GM23248 (cell line): ENCODE results near the gene TMEM121. TPM values are rescaled to one million over a fixed set of nuclear protein-coding genes. Genes with fewer than 3 reads are reported as not detected.
A peak's percentile ranks its signal among the peaks of the same experiment; 100 is the strongest.

ENCODE experiments used
- DNase-seq: peaks from one replicate; pipeline ENCODE4 v3.0.0-alpha.2; 2015
- H2AFZ ChIP-seq: fragments of 200-600 bp; sonication (generic); 2 replicates; pipeline ENCODE4 v1.6.1; 2016; ENCODE audit warnings: antibody characterized with exemption
- H3F3A ChIP-seq: fragments of 200-600 bp; sonication (generic); 2 replicates; pipeline ENCODE4 v1.6.1; 2016; ENCODE audit warnings: mild to moderate bottlenecking, antibody characterized with exemption, mixed run types; ENCODE audit not compliant: insufficient read depth
- H3K27ac ChIP-seq: fragments of 200-600 bp; sonication (generic); 2 replicates; pipeline ENCODE4 v1.5.1; 2016; ENCODE audit warnings: mild to moderate bottlenecking
- H3K27me3 ChIP-seq: fragments of 200-600 bp; sonication (generic); replicated peaks from 2 replicates; pipeline ENCODE4 v1.6.1; 2016; ENCODE audit warnings: mild to moderate bottlenecking; ENCODE audit not compliant: insufficient read depth
- H3K36me3 ChIP-seq: fragments of 200-600 bp; sonication (generic); 2 replicates; pipeline ENCODE4 v1.6.1; 2016; ENCODE audit warnings: low read depth, mild to moderate bottlenecking
- H3K4me1 ChIP-seq: fragments of 200-600 bp; sonication (generic); 2 replicates; pipeline ENCODE4 v1.6.1; 2016; ENCODE audit warnings: mild to moderate bottlenecking; ENCODE audit not compliant: insufficient read depth
- H3K4me2 ChIP-seq: fragments of 200-600 bp; sonication (generic); one replicate; pipeline ENCODE4 v1.6.1; 2016; ENCODE audit warnings: mild to moderate bottlenecking; ENCODE audit not compliant: unreplicated experiment
- H3K4me3 ChIP-seq: fragments of 200-600 bp; sonication (generic); 2 replicates; pipeline ENCODE4 v1.5.1; 2016; ENCODE audit warnings: mild to moderate bottlenecking
- H3K79me2 ChIP-seq: fragments of 200-600 bp; sonication (generic); 2 replicates; pipeline ENCODE4 v1.6.1; 2016; ENCODE audit warnings: mild to moderate bottlenecking; ENCODE audit not compliant: insufficient read depth
- H3K9ac ChIP-seq: fragments of 200-600 bp; sonication (generic); 2 replicates; pipeline ENCODE4 v1.6.1; 2016; ENCODE audit warnings: mild to moderate bottlenecking
- H3K9me2 ChIP-seq: fragments of 200-600 bp; sonication (generic); 2 replicates; pipeline ENCODE4 v1.6.1; 2016; ENCODE audit warnings: mixed run types, mild to moderate bottlenecking, moderate library complexity; ENCODE audit not compliant: insufficient read depth
- H3K9me3 ChIP-seq: fragments of 200-600 bp; sonication (generic); one replicate; pipeline ENCODE4 v1.6.1; 2017; ENCODE audit warnings: low read depth
- H4K20me1 ChIP-seq: fragments of 200-600 bp; sonication (generic); 2 replicates; pipeline ENCODE4 v1.6.0; 2016; ENCODE audit not compliant: insufficient read depth
- EZH2 ChIP-seq: fragments of 200-600 bp; sonication (generic); IDR thresholded peaks from 2 replicates; pipeline ENCODE4 v1.6.1; 2018; ENCODE audit warnings: antibody characterized with exemption, mild to moderate bottlenecking; ENCODE audit not compliant: insufficient read depth, poor library complexity, severe bottlenecking
- EZH2phosphoT487 ChIP-seq: fragments of 200-600 bp; sonication (generic); IDR thresholded peaks from 2 replicates; pipeline ENCODE4 v1.6.1; 2018; ENCODE audit warnings: antibody characterized with exemption, moderate library complexity, mild to moderate bottlenecking, low read depth; ENCODE audit not compliant: insufficient read depth
- WGBS, 2 experiments: methylation state at CpG; one replicate each; pipeline ENCODE4 v1.1.6; 2015 to 2017; ENCODE audit warnings: low lambda C conversion rate in 2 of 2, low coverage in 1 of 2; ENCODE audit errors: missing lambda C conversion rate in 2 of 2; 5-methylcytosine and 5-hydroxymethylcytosine counted together
- in situ Hi-C: fragments of 300-500 bp; cut with MboI; formaldehyde crosslinking; loops from 2 replicates; pipeline ENCODE4 v1.15.0; 2020
- polyA plus RNA-seq: library from polyadenylated mRNA; unstranded; fragments of >200 nt; fragmentation: Nextera tagmentation; extraction: Ambion mirVana; gene quantifications from 2 replicates; pipeline ENCODE4 v1.2.1, GENCODE V29; 2016
- total RNA-seq: library from RNA; depleted of rRNA; stranded (reverse); fragments of >200 nt; shearing (Covaris generic); gene quantifications from 2 replicates; pipeline ENCODE4 v1.2.3, GENCODE V29; 2014

Gene TMEM121
- total and polyA plus RNA-seq, 2 experiments from 2014 or later = 5.8 to 11.1 TPM

DNA sequence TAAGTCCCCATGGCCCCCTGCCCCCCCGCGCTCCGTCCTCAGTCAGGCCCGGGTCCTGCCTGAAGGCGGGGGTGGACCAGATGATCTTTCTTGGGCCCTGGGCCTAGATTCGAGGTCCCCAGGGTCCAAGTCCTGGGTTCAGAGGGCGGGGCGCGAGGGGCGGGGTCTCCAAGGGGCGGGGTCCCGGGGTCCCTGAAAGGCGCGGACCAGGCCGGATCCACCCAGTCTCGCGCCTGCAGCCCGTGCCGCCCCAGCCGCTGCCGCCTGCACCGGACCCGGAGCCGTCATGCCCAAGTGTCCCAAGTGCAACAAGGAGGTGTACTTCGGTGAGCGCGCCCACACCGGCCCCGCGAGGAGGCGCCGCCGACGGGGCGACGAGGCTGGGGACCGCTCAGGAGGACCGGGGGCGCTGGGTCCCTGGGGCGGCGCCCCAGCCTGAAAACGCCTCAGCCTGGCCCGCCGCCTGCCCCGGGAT is 39.4 kb upstream of the TMEM121 start:
- peak overlapping the region; percentile 23 for H3K4me3 ChIP-seq
- DNase-seq = no peak
- in situ Hi-C loops = no loop called here
- H4K20me1 ChIP-seq = no peaks in the 10 kb centered on the region
- H2AFZ ChIP-seq = 0 out of 2 replicates have a peak overlapping the region, but pooled peaks have one; percentile 23
- H3K9me3 ChIP-seq = no peaks in the 10 kb centered on the region
- no peaks in the 10 kb centered on the region for H3K9me2 ChIP-seq
- H3K27me3 ChIP-seq = peaks cover 17% of the 10 kb centered on the region
- H3K9ac ChIP-seq = peak overlapping the region; percentile 39
- peaks cover 18% of the 10 kb centered on the region for H3K4me1 ChIP-seq
- WGBS, 2 experiments = 1 to 3% methylated on average over 27 to 29 of the region's 45 CpGs
- H3F3A ChIP-seq = no peaks in the 10 kb centered on the region
- H3K4me2 ChIP-seq = peak overlapping the region; percentile 8
- no peak overlapping the region for H3K27ac ChIP-seq
- H3K79me2 ChIP-seq = no peaks in the 10 kb centered on the region
- TF ChIP-seq EZH2phosphoT487 (no peak), EZH2 (peak; percentile 76)
- H3K36me3 ChIP-seq = no peaks in the 10 kb centered on the region

DNA sequence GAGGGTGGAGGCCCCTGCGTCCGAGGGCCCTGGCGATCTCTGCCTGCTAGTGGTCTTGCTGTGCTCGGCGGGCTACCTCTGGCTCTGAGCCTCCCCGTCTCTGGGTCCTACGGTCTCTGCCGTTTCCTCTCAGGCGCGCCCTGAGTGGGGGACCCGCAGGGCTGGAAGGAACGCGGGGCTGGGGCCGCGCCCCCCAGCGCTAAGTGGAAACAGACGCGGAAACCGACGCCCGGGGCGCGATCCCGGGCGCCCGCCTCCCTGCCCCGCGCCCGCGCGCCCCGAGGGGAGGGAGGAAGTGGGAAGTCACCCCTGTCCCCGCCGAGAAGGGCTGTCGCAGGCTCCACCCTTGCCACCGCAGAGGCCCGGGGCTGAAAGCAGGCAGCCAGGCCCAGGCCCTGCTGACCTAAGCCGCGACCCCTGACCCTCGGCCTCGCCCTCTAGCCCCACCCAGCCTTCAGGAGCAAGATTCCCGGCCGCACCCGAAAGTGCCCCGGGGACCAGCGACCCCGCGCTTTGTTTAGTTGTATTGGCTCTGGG is 38.9 kb upstream of the TMEM121 start:
- WGBS, 2 experiments = 4% methylated on average over 19 to 27 of the region's 48 CpGs
- H3K4me2 ChIP-seq = peak overlapping the region; percentile 8
- no peak for DNase-seq
- in situ Hi-C loops = no loop called here
- H3K79me2 ChIP-seq = no peaks in the 10 kb centered on the region
- H3K9me3 ChIP-seq = no peaks in the 10 kb centered on the region
- H3K4me1 ChIP-seq = peaks cover 13% of the 10 kb centered on the region
- peaks cover 17% of the 10 kb centered on the region for H3K27me3 ChIP-seq
- no peaks in the 10 kb centered on the region for H3K9me2 ChIP-seq
- TF ChIP-seq EZH2phosphoT487 (no peak), EZH2 (no peak)
- H3F3A ChIP-seq = no peaks in the 10 kb centered on the region
- no peaks in the 10 kb centered on the region for H4K20me1 ChIP-seq
- H2AFZ ChIP-seq = 0 out of 2 replicates have a peak overlapping the region, but pooled peaks have one; percentile 23
- H3K27ac ChIP-seq = no peak overlapping the region
- H3K4me3 ChIP-seq = peak overlapping the region; percentile 23
- H3K36me3 ChIP-seq = no peaks in the 10 kb centered on the region
- H3K9ac ChIP-seq = peak overlapping the region; percentile 39

DNA sequence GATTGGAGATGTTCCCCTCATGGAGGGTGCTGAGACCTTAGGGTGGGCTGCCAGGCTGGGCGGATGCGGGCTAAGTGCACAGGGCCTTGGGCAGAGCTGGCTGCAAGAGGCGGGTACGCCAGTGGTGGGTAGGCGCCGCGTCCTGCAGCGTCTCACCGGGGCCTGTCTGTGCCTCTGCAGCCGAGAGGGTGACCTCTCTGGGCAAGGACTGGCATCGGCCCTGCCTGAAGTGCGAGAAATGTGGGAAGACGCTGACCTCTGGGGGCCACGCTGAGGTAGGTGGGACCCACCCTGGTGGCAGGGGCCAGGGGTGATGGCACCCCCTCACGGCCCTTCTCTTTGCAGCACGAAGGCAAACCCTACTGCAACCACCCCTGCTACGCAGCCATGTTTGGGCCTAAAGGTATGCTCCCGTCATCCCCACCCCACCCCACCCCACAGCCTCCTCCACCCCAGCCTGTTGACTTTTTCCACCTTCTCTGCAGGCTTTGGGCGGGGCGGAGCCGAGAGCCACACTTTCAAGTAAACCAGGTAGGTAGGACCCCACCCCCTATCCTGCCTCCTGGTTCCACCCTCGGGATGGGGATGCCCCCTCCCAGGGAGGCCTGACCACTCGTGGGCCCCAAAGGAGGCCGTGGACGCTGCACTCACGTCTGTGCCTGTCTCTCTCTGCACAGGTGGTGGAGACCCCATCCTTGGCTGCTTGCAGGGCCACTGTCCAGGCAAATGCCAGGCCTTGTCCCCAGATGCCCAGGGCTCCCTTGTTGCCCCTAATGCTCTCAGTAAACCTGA is 38.2 kb upstream of the TMEM121 start:
- H3K27me3 ChIP-seq = peaks cover 17% of the 10 kb centered on the region
- no peak for TF ChIP-seq EZH2
- no peak for TF ChIP-seq EZH2phosphoT487
- H3K79me2 ChIP-seq = no peaks in the 10 kb centered on the region
- 40 to 43% methylated on average over 20 to 26 of the region's 26 CpGs for WGBS, 2 experiments
- in situ Hi-C loops = no loop called here
- no peak overlapping the region for H2AFZ ChIP-seq
- no peaks in the 10 kb centered on the region for H4K20me1 ChIP-seq
- no peak overlapping the region for H3K4me2 ChIP-seq
- H3F3A ChIP-seq = no peaks in the 10 kb centered on the region
- H3K4me3 ChIP-seq = no peak overlapping the region
- no peak for DNase-seq
- no peaks in the 10 kb centered on the region for H3K9me3 ChIP-seq
- H3K36me3 ChIP-seq = no peaks in the 10 kb centered on the region
- peaks cover 11% of the 10 kb centered on the region; the same call in 1 of the 2 replicates for H3K4me1 ChIP-seq
- H3K9ac ChIP-seq = peak overlapping the region; percentile 39
- no peak overlapping the region for H3K27ac ChIP-seq
- H3K9me2 ChIP-seq = no peaks in the 10 kb centered on the region

DNA sequence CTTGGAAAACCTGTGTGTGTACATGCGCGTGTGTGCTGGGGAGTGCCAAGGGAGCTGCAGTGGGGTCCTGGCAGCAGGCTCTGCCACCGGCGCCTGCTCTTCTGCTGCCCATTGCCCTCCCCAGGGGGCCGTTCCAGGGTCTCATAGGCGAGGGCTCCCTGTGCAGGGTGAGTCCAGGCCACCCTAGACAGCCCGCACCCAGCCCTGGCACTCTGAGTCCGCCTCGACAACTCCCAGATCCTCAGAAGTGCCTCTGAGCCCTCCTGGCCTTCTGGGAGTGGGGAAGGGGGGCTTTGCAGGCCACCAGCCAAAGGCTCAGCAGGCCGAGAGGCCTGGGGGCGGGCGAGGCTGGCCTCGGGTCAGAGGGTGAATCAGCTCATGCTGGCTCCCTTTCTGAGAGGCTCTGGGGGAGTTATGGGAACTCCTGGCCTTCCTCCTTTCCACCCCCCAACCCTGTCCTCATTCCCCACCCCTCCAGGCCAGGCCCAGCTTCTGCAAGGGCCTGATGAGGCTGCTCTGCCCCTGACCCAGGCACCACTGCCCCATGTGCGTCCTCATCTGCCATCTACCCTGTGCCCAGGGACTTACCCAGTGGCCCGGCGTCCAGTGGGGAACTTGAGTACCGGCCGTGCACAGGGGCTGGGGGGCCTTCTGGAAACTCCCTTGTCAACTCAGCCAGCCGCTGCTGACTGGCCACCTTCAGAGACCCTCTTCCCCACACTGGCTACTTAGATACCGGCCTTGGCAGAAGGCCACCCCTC is 37.4 kb upstream of the TMEM121 start:
- no peaks in the 10 kb centered on the region for H3K9me2 ChIP-seq
- no peak overlapping the region for H3K27ac ChIP-seq
- peaks cover 17% of the 10 kb centered on the region for H3K27me3 ChIP-seq
- TF ChIP-seq EZH2phosphoT487 (no peak), EZH2 (no peak)
- H4K20me1 ChIP-seq = no peaks in the 10 kb centered on the region
- H2AFZ ChIP-seq = no peak overlapping the region
- peak overlapping the region; percentile 77; the same call in 1 of the 2 replicates for H3K4me3 ChIP-seq
- H3F3A ChIP-seq = no peaks in the 10 kb centered on the region
- DNase-seq = no peak
- no peaks in the 10 kb centered on the region for H3K79me2 ChIP-seq
- no peaks in the 10 kb centered on the region for H3K9me3 ChIP-seq
- in situ Hi-C loops = no loop called here
- H3K4me2 ChIP-seq = no peak overlapping the region
- no peaks in the 10 kb centered on the region for H3K36me3 ChIP-seq
- peaks cover 11% of the 10 kb centered on the region; the same call in 1 of the 2 replicates for H3K4me1 ChIP-seq
- H3K9ac ChIP-seq = peak overlapping the region; percentile 95; the same call in 1 of the 2 replicates
- 37 to 39% methylated on average over 17 to 20 of the region's 20 CpGs for WGBS, 2 experiments
